Effector memory CD8-positive, alpha-beta T cell (primary cell): ENCODE results near the gene CHD2.

ENCODE experiments used
- ATAC-seq: fragments of 150-1000 bp; cut with Tn5 transposase; replicated peaks from 2 replicates; pipeline ENCODE4 v1.10.0; 2021; ENCODE audit warnings: mild to moderate bottlenecking, moderate library complexity
- DNase-seq, 3 experiments: peaks; one replicate each; pipeline ENCODE4 v3.0.0; 2021
- H3K27ac Mint-ChIP-seq, 2 donors: one replicate each; pipeline ENCODE4 v1.8.0; 2022; ENCODE audit warnings: mild to moderate bottlenecking in 2 of 2, mixed read lengths in 2 of 2, moderate library complexity in 2 of 2
- H3K27me3 Mint-ChIP-seq, 2 donors: one replicate each; pipeline ENCODE4 v1.8.0; 2022; ENCODE audit warnings: mixed read lengths in 2 of 2
- H3K36me3 Mint-ChIP-seq: one replicate; pipeline ENCODE4 v1.8.0; 2022; ENCODE audit warnings: mild to moderate bottlenecking, moderate library complexity, mixed read lengths; ENCODE audit not compliant: insufficient read depth
- H3K4me1 Mint-ChIP-seq, 2 donors: one replicate each; pipeline ENCODE4 v1.8.0; 2022; ENCODE audit warnings: low read depth in 2 of 2, mixed read lengths in 2 of 2
- H3K4me3 Mint-ChIP-seq, 2 donors: one replicate each; pipeline ENCODE4 v1.8.0; 2022; ENCODE audit warnings: mild to moderate bottlenecking in 2 of 2, mixed read lengths in 2 of 2, moderate library complexity in 2 of 2
- H3K9me3 Mint-ChIP-seq, 2 donors: one replicate each; pipeline ENCODE4 v1.8.0; 2022; ENCODE audit warnings: mixed read lengths in 2 of 2

Gene CHD2

GRCh38 chr15:93070551-93071296 lies 170.6 kb downstream of the CHD2 start:
- peaks cover 52 to 77% of the 10 kb centered on the region in 2 donors for H3K27me3 Mint-ChIP-seq
- H3K4me1 Mint-ChIP-seq, result peaks cover 13 to 15% of the 10 kb centered on the region in 2 donors
- H3K4me3 Mint-ChIP-seq, result no peak overlapping the region
- ATAC-seq, result no peak
- H3K36me3 Mint-ChIP-seq, result no peaks in the 10 kb centered on the region
- H3K9me3 Mint-ChIP-seq, result no peaks in the 10 kb centered on the region
- DNase-seq, result no peak
- no peak overlapping the region for H3K27ac Mint-ChIP-seq

- Mint-ChIP-seq H3K4me1 (peaks cover 13 to 15% of the 10 kb centered on the region in 2 donors), H3K27me3 (peaks cover 60 to 85% of the 10 kb centered on the region in 2 donors), H3K9me3 (no peaks in the 10 kb centered on the region), H3K27ac (no peak overlapping the region), H3K36me3 (no peaks in the 10 kb centered on the region), H3K4me3 (peak overlapping the region; percentile 66 to 74)
- ATAC-seq, result no peak
- DNase-seq, result no peak
Observed at GRCh38 chr15:93071469-93071936, 171.4 kb downstream of the CHD2 start.

- Mint-ChIP-seq H3K4me1 (peaks cover 13 to 15% of the 10 kb centered on the region in 2 donors), H3K36me3 (no peaks in the 10 kb centered on the region), H3K27ac (no peak overlapping the region), H3K27me3 (peaks cover 65 to 87% of the 10 kb centered on the region in 2 donors), H3K9me3 (no peaks in the 10 kb centered on the region), H3K4me3 (peak overlapping the region; percentile 66 to 74)
- ATAC-seq, result no peak
- no peak for DNase-seq
Observed at GRCh38 chr15:93072011-93072410, 171.9 kb downstream of the CHD2 start.

- Mint-ChIP-seq H3K27me3 (peaks cover 72 to 87% of the 10 kb centered on the region in 2 donors), H3K4me3 (peak overlapping the region; percentile 83 to 85), H3K36me3 (no peaks in the 10 kb centered on the region), H3K4me1 (peaks cover 13 to 15% of the 10 kb centered on the region in 2 donors), H3K27ac (no peak overlapping the region), H3K9me3 (no peaks in the 10 kb centered on the region)
- ATAC-seq (peak; percentile 30), DNase-seq (no peak)
Observed at GRCh38 chr15:93072411-93073394, 172.6 kb downstream of the CHD2 start.

- peak overlapping the region; percentile 83 to 85 for H3K4me3 Mint-ChIP-seq
- peak overlapping the region in 1 of 2 donors; percentile 1 for H3K27ac Mint-ChIP-seq
Observed at GRCh38 chr15:93073465-93073952, 173.4 kb downstream of the CHD2 start.

GRCh38 chr15:93074599-93074998 lies 174.5 kb downstream of the CHD2 start:
- H3K27me3 Mint-ChIP-seq, result peaks cover 86 to 99% of the 10 kb centered on the region in 2 donors
- no peak for DNase-seq
- no peak overlapping the region for H3K4me3 Mint-ChIP-seq
- no peaks in the 10 kb centered on the region for H3K36me3 Mint-ChIP-seq
- H3K27ac Mint-ChIP-seq, result no peak overlapping the region
- H3K4me1 Mint-ChIP-seq, result peaks cover 13 to 15% of the 10 kb centered on the region in 2 donors
- ATAC-seq, result no peak
- no peaks in the 10 kb centered on the region for H3K9me3 Mint-ChIP-seq

More at GRCh38 chr15:93073465-93073952, 173.4 kb downstream of the CHD2 start:
- DNase-seq (peak in 2 of 3 experiments; percentile 13 to 23), ATAC-seq (peak; percentile 88)
- Mint-ChIP-seq H3K36me3 (no peaks in the 10 kb centered on the region), H3K4me1 (peaks cover 13 to 15% of the 10 kb centered on the region in 2 donors), H3K27me3 (peaks cover 79 to 94% of the 10 kb centered on the region in 2 donors), H3K9me3 (no peaks in the 10 kb centered on the region)

- DNase-seq (no peak), ATAC-seq (no peak)
- H3K4me1 Mint-ChIP-seq, result peaks cover 13 to 15% of the 10 kb centered on the region in 2 donors
- H3K9me3 Mint-ChIP-seq, result no peaks in the 10 kb centered on the region
- H3K36me3 Mint-ChIP-seq, result no peaks in the 10 kb centered on the region
- H3K27ac Mint-ChIP-seq, result no peak overlapping the region
- no peak overlapping the region for H3K4me3 Mint-ChIP-seq
- H3K27me3 Mint-ChIP-seq, result peaks cover 89 to 100% of the 10 kb centered on the region in 2 donors
Observed at GRCh38 chr15:93076217-93076616, 176.1 kb downstream of the CHD2 start.

- no peaks in the 10 kb centered on the region for H3K36me3 Mint-ChIP-seq
- peaks cover 89 to 100% of the 10 kb centered on the region in 2 donors for H3K27me3 Mint-ChIP-seq
- H3K9me3 Mint-ChIP-seq, result no peaks in the 10 kb centered on the region
- H3K4me3 Mint-ChIP-seq, result no peak overlapping the region
- H3K4me1 Mint-ChIP-seq, result peaks cover 11% of the 10 kb centered on the region in 2 donors
- no peak overlapping the region for H3K27ac Mint-ChIP-seq
- ATAC-seq, result no peak
- DNase-seq, result no peak
Observed at GRCh38 chr15:93076875-93077274, 176.8 kb downstream of the CHD2 start.
